ENCODE data around the gene KRTAP10-7. TPM values are rescaled to one million over a fixed set of nuclear protein-coding genes. Genes with fewer than 3 reads are reported as not detected.
"Not testable (repeated sequence)": the region's sequence is repeated elsewhere in the genome, so short reads cannot be mapped to it uniquely, and the experiment has no call there.

The KRTAP10-7 gene
- total RNA-seq, 2 experiments from 2014 or later = not detected

- Histone ChIP-seq H3K4me3 (ENCODE audit: low read depth, low read length, poor library complexity, severe bottlenecking) (no peak overlapping the region), H3K27ac (ENCODE audit: low read depth, low read length, poor library complexity, severe bottlenecking) (no peak overlapping the region), H4K20me1 (ENCODE audit: insufficient read depth, low read length) (no peaks in the 10 kb centered on the region), H2AFZ (ENCODE audit: low read length) (no peak overlapping the region), H3K36me3 (ENCODE audit: insufficient read depth, low read length) (no peaks in the 10 kb centered on the region), H3K9me2 (ENCODE audit: insufficient read depth, low read length) (no peaks in the 10 kb centered on the region), H3K4me2 (ENCODE audit: low read length) (no peak overlapping the region), H3K4me1 (ENCODE audit: insufficient read depth, low read length, poor library complexity, severe bottlenecking) (no peaks in the 10 kb centered on the region), H3K79me2 (ENCODE audit: insufficient read depth, low read depth, low read length) (no peaks in the 10 kb centered on the region), H3K9me3 (ENCODE audit: low read length) (no peaks in the 10 kb centered on the region)
- intact Hi-C loops (cut with micrococcal nuclease; ENCODE audit: unreplicated experiment) = no loop called here
- no TSS peak for BruUV-seq (replicated peaks)
- no peak for DNase-seq (ENCODE audit: low spot score)
- TF ChIP-seq EZH2phosphoT487 (IDR thresholded peaks at IDR 0.05; ENCODE audit: borderline replicate concordance, low read depth, low read length) = no peak
- no peak for TF ChIP-seq CTCF (conservative IDR thresholded peaks at IDR 0.05; ENCODE audit: low read length)
- CTCF ChIA-PET (ENCODE audit: unreplicated experiment) = no interaction called here
- POLR2A ChIA-PET = no interaction called here
These were observed 10.7 kb upstream of the KRTAP10-7 start for GRCh38 chr21:44589586-44590305.

GRCh38 chr21:44590311-44590721 lies 10.1 kb upstream of the KRTAP10-7 start:
- H3K4me2 ChIP-seq (ENCODE audit: low read length) = no peak overlapping the region

GRCh38 chr21:44590897-44591800 lies 9.2 kb upstream of the KRTAP10-7 start:
- H3K4me1 ChIP-seq (ENCODE audit: insufficient read depth, low read length, poor library complexity, severe bottlenecking); DNase-seq (ENCODE audit: low spot score); BruUV-seq (replicated peaks); H4K20me1 ChIP-seq (ENCODE audit: insufficient read depth, low read length); H3K27ac ChIP-seq (ENCODE audit: low read depth, low read length, poor library complexity, severe bottlenecking); H3K4me2 ChIP-seq (ENCODE audit: low read length); CTCF ChIA-PET (ENCODE audit: unreplicated experiment); H3K79me2 ChIP-seq (ENCODE audit: insufficient read depth, low read depth, low read length); H3K9me3 ChIP-seq (ENCODE audit: low read length); H2AFZ ChIP-seq (ENCODE audit: low read length); H3K4me3 ChIP-seq (ENCODE audit: low read depth, low read length, poor library complexity, severe bottlenecking); H3K9me2 ChIP-seq (ENCODE audit: insufficient read depth, low read length); H3K36me3 ChIP-seq (ENCODE audit: insufficient read depth, low read length); intact Hi-C loops (cut with micrococcal nuclease; ENCODE audit: unreplicated experiment): not testable (repeated sequence)
- POLR2A ChIA-PET = interaction anchor here (0.7 kb wide), 1 partner anchor 421 kb away, joined by 4 read pairs; no protein-coding TSS in a partner anchor

More at GRCh38 chr21:44590311-44590721, 10.1 kb upstream of the KRTAP10-7 start:
- no TSS peak for BruUV-seq (replicated peaks)
- DNase-seq (ENCODE audit: low spot score) = no peak
- no peaks in the 10 kb centered on the region for H3K4me1 ChIP-seq (ENCODE audit: insufficient read depth, low read length, poor library complexity, severe bottlenecking)
- H2AFZ ChIP-seq (ENCODE audit: low read length) = no peak overlapping the region
- H3K9me3 ChIP-seq (ENCODE audit: low read length) = no peaks in the 10 kb centered on the region
- no peaks in the 10 kb centered on the region for H3K9me2 ChIP-seq (ENCODE audit: insufficient read depth, low read length)
- H3K4me3 ChIP-seq (ENCODE audit: low read depth, low read length, poor library complexity, severe bottlenecking) = no peak overlapping the region
- ChIA-PET CTCF (ENCODE audit: unreplicated experiment) (no interaction called here), POLR2A (no interaction called here)
- intact Hi-C loops (cut with micrococcal nuclease; ENCODE audit: unreplicated experiment) = no loop called here
- H3K36me3 ChIP-seq (ENCODE audit: insufficient read depth, low read length) = no peaks in the 10 kb centered on the region
- H4K20me1 ChIP-seq (ENCODE audit: insufficient read depth, low read length) = no peaks in the 10 kb centered on the region
- H3K27ac ChIP-seq (ENCODE audit: low read depth, low read length, poor library complexity, severe bottlenecking) = no peak overlapping the region
- no peaks in the 10 kb centered on the region for H3K79me2 ChIP-seq (ENCODE audit: insufficient read depth, low read depth, low read length)
- TF ChIP-seq CTCF (conservative IDR thresholded peaks at IDR 0.05; ENCODE audit: low read length) (no peak), EZH2phosphoT487 (IDR thresholded peaks at IDR 0.05; ENCODE audit: borderline replicate concordance, low read depth, low read length) (no peak)

- H3K27ac ChIP-seq (ENCODE audit: low read depth, low read length, poor library complexity, severe bottlenecking); H2AFZ ChIP-seq (ENCODE audit: low read length); H4K20me1 ChIP-seq (ENCODE audit: insufficient read depth, low read length); H3K4me2 ChIP-seq (ENCODE audit: low read length); BruUV-seq (replicated peaks); H3K4me3 ChIP-seq (ENCODE audit: low read depth, low read length, poor library complexity, severe bottlenecking); H3K9me2 ChIP-seq (ENCODE audit: insufficient read depth, low read length); intact Hi-C loops (cut with micrococcal nuclease; ENCODE audit: unreplicated experiment); H3K4me1 ChIP-seq (ENCODE audit: insufficient read depth, low read length, poor library complexity, severe bottlenecking); H3K79me2 ChIP-seq (ENCODE audit: insufficient read depth, low read depth, low read length); CTCF ChIA-PET (ENCODE audit: unreplicated experiment); H3K36me3 ChIP-seq (ENCODE audit: insufficient read depth, low read length); H3K9me3 ChIP-seq (ENCODE audit: low read length); DNase-seq (ENCODE audit: low spot score): not testable (repeated sequence)
- POLR2A ChIA-PET = interaction anchor here (0.7 kb wide), 1 partner anchor 420 kb away, joined by 4 read pairs; no protein-coding TSS in a partner anchor
These were observed 8.6 kb upstream of the KRTAP10-7 start for GRCh38 chr21:44591801-44592130.
